ENCODE measurements around the gene RGS7BP. TPM values are rescaled to one million over a fixed set of nuclear protein-coding genes. Genes with fewer than 3 reads are reported as not detected.

Gene RGS7BP
- total and polyA plus RNA-seq, 10 of the 15 experiments (the other 5 are each of a cell fraction or from before 2014, with no cell fraction given), result not detected

DNA sequence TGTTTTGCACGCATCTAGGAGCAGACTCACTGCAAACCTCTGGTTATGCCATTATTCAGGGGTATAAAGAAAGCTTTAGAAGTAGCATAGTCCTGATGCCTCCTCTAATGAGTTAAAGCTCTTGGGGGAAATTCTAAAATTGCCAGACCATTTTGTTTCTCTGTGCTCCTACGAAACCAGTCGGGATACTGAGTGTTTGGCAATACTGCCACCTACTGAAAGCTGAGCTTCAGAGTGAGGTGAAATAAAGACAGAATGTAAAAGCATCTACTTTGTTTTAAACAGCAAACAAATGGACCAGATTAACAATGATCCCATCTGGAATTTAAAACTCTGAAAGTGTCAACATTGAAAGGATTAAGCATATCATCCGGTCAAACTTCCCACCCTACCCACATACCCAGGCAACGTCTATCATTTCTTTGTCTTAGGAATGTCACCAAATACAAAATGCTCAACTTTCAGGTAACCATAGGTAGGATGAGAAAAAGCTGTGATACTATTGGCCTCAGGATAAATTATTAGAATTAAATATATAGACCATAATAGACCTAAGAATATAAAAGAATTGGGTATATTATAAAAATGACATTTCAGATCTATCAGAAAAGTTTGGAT is 106.6 kb downstream of the RGS7BP start:
- WGBS (ENCODE audit: insufficient coverage, insufficient replicate concordance, low lambda C conversion rate, missing lambda C conversion rate), result 20% methylated on average over 5 of the region's 5 CpGs
- Histone ChIP-seq H3K79me2 (ENCODE audit: control insufficient read depth, insufficient read depth, low read length) (no peaks in the 10 kb centered on the region), H3K27me3 (replicated peaks in 1 of 2; ENCODE audit: control insufficient read depth in 2 of 2, insufficient read depth in 2 of 2, low read length in 1 of 2) (no peaks in the 10 kb centered on the region), H2AFZ (ENCODE audit: control insufficient read depth, low read depth, low read length) (no peak overlapping the region), H3K4me2 (ENCODE audit: control insufficient read depth, insufficient read depth) (no peak overlapping the region), H3K9me3 (replicated peaks; ENCODE audit: control insufficient read depth, insufficient read depth, low read length) (no peaks in the 10 kb centered on the region), H3K9ac (ENCODE audit: control insufficient read depth, insufficient read depth, low read length) (no peak overlapping the region), H3K36me3 (ENCODE audit: control insufficient read depth in 2 of 2, insufficient read depth in 2 of 2, low read length in 1 of 2) (no peaks in the 10 kb centered on the region), H3K4me3 (no peak overlapping the region), H3K4me1 (ENCODE audit: control insufficient read depth, insufficient read depth, low read length) (no peaks in the 10 kb centered on the region), H3K27ac (ENCODE audit: control insufficient read depth, insufficient read depth) (no peak overlapping the region), H4K20me1 (ENCODE audit: control insufficient read depth, insufficient read depth) (no peaks in the 10 kb centered on the region)
- ChIA-PET SMC1A (ENCODE audit: uncharacterized antibody, unreplicated experiment) (interaction anchor here (0.7 to 9.8 kb wide), 29 partner anchors 10 to 871 kb away, joined by 3 to 121 read pairs (median 5); no protein-coding TSS in a partner anchor), RAD21 (ENCODE audit: unreplicated experiment) (interaction anchor here (0.8 to 8.2 kb wide), 26 partner anchors 9 to 538 kb away, joined by 3 to 107 read pairs (median 4); partner anchors contain the start of gene RGS7BP), POLR2A (interaction anchor here (1.0 kb wide), 1 partner anchor 266 kb away, joined by 8 read pairs; no protein-coding TSS in a partner anchor), CTCF (interaction anchor here (0.7 to 9.2 kb wide), 40 partner anchors 9 to 1211 kb away, joined by 3 to 154 read pairs (median 4); no protein-coding TSS in a partner anchor)
- intact Hi-C loops (cut with micrococcal nuclease; ENCODE audit: unreplicated experiment) (loop anchor here (1.0 to 5.0 kb wide), 5 partner anchors 227 to 1210 kb away; no protein-coding TSS in a partner anchor), in situ Hi-C loops (cut with MboI) (loop anchor here (5.0 kb wide), 1 partner anchor 460 kb away; no protein-coding TSS in a partner anchor)
- FAIRE-seq (peak; percentile 78), ATAC-seq (peak; percentile 72), DNase-seq (ENCODE audit: low read depth, low spot score) (no peak)
- no TSS peak for BruUV-seq (replicated peaks)
- no peak for TF ChIP-seq STAT3 (IDR thresholded peaks at IDR 0.05; ENCODE audit: low read depth, low read length)
- TF ChIP-seq RAD21 (IDR thresholded peaks at IDR 0.05; ENCODE audit: insufficient read depth, low read depth, low read length), result peak; percentile 90
- peak; percentile 69 for TF ChIP-seq SMC3 (IDR thresholded peaks at IDR 0.05; ENCODE audit: borderline replicate concordance, low read length)
- TF ChIP-seq SUPT20H (IDR thresholded peaks at IDR 0.05; ENCODE audit: borderline replicate concordance, control insufficient read depth, low read depth, low read length), result no peak
- TF ChIP-seq, protein P1, sequence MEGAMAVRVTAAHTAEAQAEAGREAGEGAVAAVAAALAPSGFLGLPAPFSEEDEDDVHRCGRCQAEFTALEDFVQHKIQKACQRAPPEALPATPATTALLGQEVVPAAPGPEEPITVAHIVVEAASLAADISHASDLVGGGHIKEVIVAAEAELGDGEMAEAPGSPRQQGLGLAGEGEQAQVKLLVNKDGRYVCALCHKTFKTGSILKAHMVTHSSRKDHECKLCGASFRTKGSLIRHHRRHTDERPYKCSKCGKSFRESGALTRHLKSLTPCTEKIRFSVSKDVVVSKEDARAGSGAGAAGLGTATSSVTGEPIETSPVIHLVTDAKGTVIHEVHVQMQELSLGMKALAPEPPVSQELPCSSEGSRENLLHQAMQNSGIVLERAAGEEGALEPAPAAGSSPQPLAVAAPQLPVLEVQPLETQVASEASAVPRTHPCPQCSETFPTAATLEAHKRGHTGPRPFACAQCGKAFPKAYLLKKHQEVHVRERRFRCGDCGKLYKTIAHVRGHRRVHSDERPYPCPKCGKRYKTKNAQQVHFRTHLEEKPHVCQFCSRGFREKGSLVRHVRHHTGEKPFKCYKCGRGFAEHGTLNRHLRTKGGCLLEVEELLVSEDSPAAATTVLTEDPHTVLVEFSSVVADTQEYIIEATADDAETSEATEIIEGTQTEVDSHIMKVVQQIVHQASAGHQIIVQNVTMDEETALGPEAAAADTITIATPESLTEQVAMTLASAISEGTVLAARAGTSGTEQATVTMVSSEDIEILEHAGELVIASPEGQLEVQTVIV (IDR thresholded peaks at IDR 0.05; ENCODE audit: borderline replicate concordance, partially characterized antibody), result no peak
- TF ChIP-seq YY1 (IDR thresholded peaks at IDR 0.05; ENCODE audit: low read depth, low read length), result 0 out of 2 replicates have a peak, but pooled peaks have one; percentile 25
- no peak for TF ChIP-seq MEF2B (IDR thresholded peaks at IDR 0.05; ENCODE audit: partially characterized antibody, poor library complexity, severe bottlenecking)
- TF ChIP-seq, protein P2, sequence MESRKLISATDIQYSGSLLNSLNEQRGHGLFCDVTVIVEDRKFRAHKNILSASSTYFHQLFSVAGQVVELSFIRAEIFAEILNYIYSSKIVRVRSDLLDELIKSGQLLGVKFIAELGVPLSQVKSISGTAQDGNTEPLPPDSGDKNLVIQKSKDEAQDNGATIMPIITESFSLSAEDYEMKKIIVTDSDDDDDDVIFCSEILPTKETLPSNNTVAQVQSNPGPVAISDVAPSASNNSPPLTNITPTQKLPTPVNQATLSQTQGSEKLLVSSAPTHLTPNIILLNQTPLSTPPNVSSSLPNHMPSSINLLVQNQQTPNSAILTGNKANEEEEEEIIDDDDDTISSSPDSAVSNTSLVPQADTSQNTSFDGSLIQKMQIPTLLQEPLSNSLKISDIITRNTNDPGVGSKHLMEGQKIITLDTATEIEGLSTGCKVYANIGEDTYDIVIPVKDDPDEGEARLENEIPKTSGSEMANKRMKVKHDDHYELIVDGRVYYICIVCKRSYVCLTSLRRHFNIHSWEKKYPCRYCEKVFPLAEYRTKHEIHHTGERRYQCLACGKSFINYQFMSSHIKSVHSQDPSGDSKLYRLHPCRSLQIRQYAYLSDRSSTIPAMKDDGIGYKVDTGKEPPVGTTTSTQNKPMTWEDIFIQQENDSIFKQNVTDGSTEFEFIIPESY (IDR thresholded peaks at IDR 0.05), result 0 out of 2 replicates have a peak, but pooled peaks have one; percentile 48
- no peak for TF ChIP-seq MTA2 (IDR thresholded peaks at IDR 0.05; ENCODE audit: low read depth)
- TF ChIP-seq, protein P3, sequence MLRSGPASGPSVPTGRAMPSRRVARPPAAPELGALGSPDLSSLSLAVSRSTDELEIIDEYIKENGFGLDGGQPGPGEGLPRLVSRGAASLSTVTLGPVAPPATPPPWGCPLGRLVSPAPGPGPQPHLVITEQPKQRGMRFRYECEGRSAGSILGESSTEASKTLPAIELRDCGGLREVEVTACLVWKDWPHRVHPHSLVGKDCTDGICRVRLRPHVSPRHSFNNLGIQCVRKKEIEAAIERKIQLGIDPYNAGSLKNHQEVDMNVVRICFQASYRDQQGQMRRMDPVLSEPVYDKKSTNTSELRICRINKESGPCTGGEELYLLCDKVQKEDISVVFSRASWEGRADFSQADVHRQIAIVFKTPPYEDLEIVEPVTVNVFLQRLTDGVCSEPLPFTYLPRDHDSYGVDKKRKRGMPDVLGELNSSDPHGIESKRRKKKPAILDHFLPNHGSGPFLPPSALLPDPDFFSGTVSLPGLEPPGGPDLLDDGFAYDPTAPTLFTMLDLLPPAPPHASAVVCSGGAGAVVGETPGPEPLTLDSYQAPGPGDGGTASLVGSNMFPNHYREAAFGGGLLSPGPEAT (IDR thresholded peaks at IDR 0.05; ENCODE audit: low read depth), result peak; percentile 4; the same call in 1 of the 2 replicates
- TF ChIP-seq, protein P4, sequence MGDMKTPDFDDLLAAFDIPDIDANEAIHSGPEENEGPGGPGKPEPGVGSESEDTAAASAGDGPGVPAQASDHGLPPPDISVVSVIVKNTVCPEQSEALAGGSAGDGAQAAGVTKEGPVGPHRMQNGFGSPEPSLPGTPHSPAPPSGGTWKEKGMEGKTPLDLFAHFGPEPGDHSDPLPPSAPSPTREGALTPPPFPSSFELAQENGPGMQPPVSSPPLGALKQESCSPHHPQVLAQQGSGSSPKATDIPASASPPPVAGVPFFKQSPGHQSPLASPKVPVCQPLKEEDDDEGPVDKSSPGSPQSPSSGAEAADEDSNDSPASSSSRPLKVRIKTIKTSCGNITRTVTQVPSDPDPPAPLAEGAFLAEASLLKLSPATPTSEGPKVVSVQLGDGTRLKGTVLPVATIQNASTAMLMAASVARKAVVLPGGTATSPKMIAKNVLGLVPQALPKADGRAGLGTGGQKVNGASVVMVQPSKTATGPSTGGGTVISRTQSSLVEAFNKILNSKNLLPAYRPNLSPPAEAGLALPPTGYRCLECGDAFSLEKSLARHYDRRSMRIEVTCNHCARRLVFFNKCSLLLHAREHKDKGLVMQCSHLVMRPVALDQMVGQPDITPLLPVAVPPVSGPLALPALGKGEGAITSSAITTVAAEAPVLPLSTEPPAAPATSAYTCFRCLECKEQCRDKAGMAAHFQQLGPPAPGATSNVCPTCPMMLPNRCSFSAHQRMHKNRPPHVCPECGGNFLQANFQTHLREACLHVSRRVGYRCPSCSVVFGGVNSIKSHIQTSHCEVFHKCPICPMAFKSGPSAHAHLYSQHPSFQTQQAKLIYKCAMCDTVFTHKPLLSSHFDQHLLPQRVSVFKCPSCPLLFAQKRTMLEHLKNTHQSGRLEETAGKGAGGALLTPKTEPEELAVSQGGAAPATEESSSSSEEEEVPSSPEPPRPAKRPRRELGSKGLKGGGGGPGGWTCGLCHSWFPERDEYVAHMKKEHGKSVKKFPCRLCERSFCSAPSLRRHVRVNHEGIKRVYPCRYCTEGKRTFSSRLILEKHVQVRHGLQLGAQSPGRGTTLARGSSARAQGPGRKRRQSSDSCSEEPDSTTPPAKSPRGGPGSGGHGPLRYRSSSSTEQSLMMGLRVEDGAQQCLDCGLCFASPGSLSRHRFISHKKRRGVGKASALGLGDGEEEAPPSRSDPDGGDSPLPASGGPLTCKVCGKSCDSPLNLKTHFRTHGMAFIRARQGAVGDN (IDR thresholded peaks at IDR 0.05), result no peak
- TF ChIP-seq HDAC2 (IDR thresholded peaks at IDR 0.05), result no peak
